Body of pancreas (tissue), 4 donors: ENCODE measurements around the gene BUB3.

ENCODE experiments used
- CTCF ChIP-seq, 7 experiments: fragments of 450-650 bp in 4 of 7; fragments of 200-600 bp in 3 of 7; sonication (generic) in 3 of 7; IDR thresholded peaks; one replicate each; pipeline ENCODE4 v1.5.1; 2016 to 2019; ENCODE audit warnings: antibody characterized with exemption in 7 of 7
- POLR2A ChIP-seq, 3 donors: fragments of 450-650 bp; IDR thresholded peaks; one replicate each; pipeline ENCODE4 v1.6.1; 2016; ENCODE audit warnings: antibody characterized with exemption in 3 of 3, mild to moderate bottlenecking in 2 of 3

GRCh38 chr10:123202506-123202905 is 48.3 kb downstream of the BUB3 start:
- TF ChIP-seq CTCF (IDR thresholded peaks at IDR 0.05) (no peak), POLR2A (IDR thresholded peaks at IDR 0.05) (no peak)
